ENCODE measurements around the gene FNIP1. TPM values are rescaled to one million over a fixed set of nuclear protein-coding genes. Genes with fewer than 3 reads are reported as not detected.
"Not testable (repeated sequence)": the region's sequence is repeated elsewhere in the genome, so short reads cannot be mapped to it uniquely, and the experiment has no call there.

The FNIP1 gene
- total RNA-seq, 6 experiments from 2014 or later, result 14.2 to 25.2 (median 20.9) TPM

DNA sequence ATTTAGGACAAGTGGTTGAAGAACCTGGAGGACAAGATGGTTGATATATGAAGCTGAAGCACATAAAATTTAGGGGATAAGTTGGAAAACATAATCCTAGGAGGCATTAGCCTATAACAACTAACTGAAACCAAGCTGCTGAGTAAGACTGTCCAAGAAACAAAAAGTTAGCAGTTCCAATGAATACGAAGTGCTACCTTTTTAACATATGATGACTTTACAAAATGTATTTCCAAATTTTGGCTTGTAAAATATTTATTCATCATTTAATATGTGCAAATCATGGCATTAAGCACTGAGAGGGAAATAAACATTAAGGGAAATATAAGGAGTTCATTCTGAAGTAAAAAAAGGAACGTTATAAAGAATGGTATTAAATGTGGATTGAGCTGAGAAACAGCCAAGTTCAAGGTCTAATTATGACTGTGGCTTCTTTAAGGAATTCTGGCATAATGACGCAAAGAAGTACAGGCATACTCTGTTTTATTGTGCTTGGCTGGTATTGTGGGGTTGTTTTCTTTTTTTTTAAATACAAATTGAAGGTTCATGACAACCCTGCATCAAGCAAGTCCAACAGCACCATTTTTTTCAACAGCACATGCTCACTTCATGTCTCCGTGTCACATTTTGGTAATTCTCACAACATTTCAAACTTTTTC is 169.5 kb downstream of the FNIP1 start:
- intact Hi-C loops (cut with DNase I), result no loop called here
- TF ChIP-seq POLR2A (IDR thresholded peaks at IDR 0.05), result no peak
- TF ChIP-seq, protein P1, sequence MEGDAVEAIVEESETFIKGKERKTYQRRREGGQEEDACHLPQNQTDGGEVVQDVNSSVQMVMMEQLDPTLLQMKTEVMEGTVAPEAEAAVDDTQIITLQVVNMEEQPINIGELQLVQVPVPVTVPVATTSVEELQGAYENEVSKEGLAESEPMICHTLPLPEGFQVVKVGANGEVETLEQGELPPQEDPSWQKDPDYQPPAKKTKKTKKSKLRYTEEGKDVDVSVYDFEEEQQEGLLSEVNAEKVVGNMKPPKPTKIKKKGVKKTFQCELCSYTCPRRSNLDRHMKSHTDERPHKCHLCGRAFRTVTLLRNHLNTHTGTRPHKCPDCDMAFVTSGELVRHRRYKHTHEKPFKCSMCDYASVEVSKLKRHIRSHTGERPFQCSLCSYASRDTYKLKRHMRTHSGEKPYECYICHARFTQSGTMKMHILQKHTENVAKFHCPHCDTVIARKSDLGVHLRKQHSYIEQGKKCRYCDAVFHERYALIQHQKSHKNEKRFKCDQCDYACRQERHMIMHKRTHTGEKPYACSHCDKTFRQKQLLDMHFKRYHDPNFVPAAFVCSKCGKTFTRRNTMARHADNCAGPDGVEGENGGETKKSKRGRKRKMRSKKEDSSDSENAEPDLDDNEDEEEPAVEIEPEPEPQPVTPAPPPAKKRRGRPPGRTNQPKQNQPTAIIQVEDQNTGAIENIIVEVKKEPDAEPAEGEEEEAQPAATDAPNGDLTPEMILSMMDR (IDR thresholded peaks at IDR 0.05), result no peak
- 90% methylated on average over 4 of the region's 4 CpGs for WGBS (ENCODE audit: insufficient coverage, low coverage, low lambda C conversion rate, missing lambda C conversion rate)
- H3K4me1 ChIP-seq, result no peaks in the 10 kb centered on the region
- no peaks in the 10 kb centered on the region for H3K27me3 ChIP-seq
- H3K27ac ChIP-seq, result no peak overlapping the region
- no peaks in the 10 kb centered on the region for H3K9me3 ChIP-seq
- no peak overlapping the region for H3K4me3 ChIP-seq
- ATAC-seq (no peak), DNase-seq (no peak)
- H3K36me3 ChIP-seq, result no peaks in the 10 kb centered on the region

DNA sequence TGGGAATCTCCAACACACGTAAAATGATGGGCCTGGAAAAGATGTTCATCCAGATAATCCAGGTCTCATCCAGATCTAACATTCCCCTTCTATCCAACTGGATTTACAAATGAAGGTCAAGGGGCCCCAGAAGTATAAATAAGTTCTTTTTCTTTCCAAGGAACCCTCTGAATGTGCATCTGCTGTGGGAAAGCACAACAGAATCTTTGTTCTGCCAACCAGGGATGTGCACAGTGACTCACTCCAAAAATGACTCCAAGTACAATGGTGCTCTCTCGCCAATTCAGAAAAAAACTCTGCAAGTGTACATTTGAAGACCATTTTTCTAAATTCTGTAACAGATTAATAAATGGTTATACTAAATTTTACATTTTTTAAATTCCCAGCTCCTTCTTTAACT is 174.2 kb downstream of the FNIP1 start:
- Histone ChIP-seq H3K36me3 (no peaks in the 10 kb centered on the region), H3K4me1 (peaks cover 0 to 5% (median 0%) of the 10 kb centered on the region in 4 donors), H3K9me3 (no peaks in the 10 kb centered on the region), H3K4me3 (no peak overlapping the region), H3K27ac (no peak overlapping the region), H3K27me3 (no peaks in the 10 kb centered on the region)
- ATAC-seq, result no peak
- WGBS (ENCODE audit: insufficient coverage, low coverage, low lambda C conversion rate, missing lambda C conversion rate), result 91% methylated on average over 2 of the region's 2 CpGs
- no peak for DNase-seq
- no peak for TF ChIP-seq POLR2A (IDR thresholded peaks at IDR 0.05)
- TF ChIP-seq, protein P1 (IDR thresholded peaks at IDR 0.05), result no peak
- intact Hi-C loops (cut with DNase I), result no loop called here

DNA sequence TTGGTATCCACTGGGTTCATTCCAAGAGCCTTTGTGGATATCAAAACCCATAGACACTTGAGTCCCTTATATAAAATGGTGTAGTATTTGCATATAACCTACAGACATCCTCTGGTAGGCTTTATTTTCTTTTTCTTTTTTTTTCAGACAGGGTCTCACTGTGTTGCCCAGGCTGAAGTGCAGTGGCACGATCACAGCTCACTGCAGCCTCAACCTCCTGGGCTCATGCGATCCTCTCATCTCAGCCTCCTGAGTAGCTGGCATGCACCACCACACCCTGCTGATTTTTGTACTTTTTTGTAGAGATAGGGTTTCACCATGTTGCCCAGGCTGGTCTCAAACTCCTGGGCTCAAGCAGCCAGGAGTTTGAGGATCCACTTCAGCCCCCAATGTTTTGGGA is 175.7 kb downstream of the FNIP1 start:
- H3K4me3 ChIP-seq; DNase-seq; H3K27me3 ChIP-seq; ATAC-seq; H3K4me1 ChIP-seq; intact Hi-C loops (cut with DNase I); H3K27ac ChIP-seq; H3K36me3 ChIP-seq; H3K9me3 ChIP-seq: not testable (repeated sequence)
- 95% methylated on average over 2 of the region's 2 CpGs for WGBS (ENCODE audit: insufficient coverage, low coverage, low lambda C conversion rate, missing lambda C conversion rate)

DNA sequence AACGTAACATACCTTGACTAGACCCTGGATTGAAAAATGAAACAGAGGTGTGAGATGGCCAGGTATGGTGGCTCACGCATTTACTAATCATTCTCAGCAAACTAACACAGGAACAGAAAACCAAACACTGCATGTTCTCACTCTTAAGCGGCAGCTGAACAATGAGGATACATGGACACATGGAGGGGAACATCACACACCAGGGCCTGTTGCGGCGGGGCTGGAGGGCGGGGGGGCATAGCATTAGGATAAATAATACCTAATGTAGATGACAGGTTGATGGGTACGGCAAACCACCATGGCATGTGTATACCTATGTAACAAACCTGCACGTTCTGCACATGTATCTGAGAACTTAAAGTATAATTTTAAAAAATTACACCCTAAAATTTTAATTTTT is 177.7 kb downstream of the FNIP1 start:
- DNase-seq, result no peak
- H3K9me3 ChIP-seq, result no peaks in the 10 kb centered on the region
- H3K4me3 ChIP-seq, result no peak overlapping the region
- peaks cover 0 to 5% (median 0%) of the 10 kb centered on the region in 4 donors for H3K4me1 ChIP-seq
- H3K27me3 ChIP-seq, result no peaks in the 10 kb centered on the region
- 74% methylated on average over 8 of the region's 8 CpGs for WGBS (ENCODE audit: insufficient coverage, low coverage, low lambda C conversion rate, missing lambda C conversion rate)
- ATAC-seq, result no peak
- TF ChIP-seq POLR2A (IDR thresholded peaks at IDR 0.05), result no peak
- TF ChIP-seq, protein P1 (IDR thresholded peaks at IDR 0.05), result no peak
- no peaks in the 10 kb centered on the region for H3K36me3 ChIP-seq
- no peak overlapping the region for H3K27ac ChIP-seq
- intact Hi-C loops (cut with DNase I), result no loop called here

DNA sequence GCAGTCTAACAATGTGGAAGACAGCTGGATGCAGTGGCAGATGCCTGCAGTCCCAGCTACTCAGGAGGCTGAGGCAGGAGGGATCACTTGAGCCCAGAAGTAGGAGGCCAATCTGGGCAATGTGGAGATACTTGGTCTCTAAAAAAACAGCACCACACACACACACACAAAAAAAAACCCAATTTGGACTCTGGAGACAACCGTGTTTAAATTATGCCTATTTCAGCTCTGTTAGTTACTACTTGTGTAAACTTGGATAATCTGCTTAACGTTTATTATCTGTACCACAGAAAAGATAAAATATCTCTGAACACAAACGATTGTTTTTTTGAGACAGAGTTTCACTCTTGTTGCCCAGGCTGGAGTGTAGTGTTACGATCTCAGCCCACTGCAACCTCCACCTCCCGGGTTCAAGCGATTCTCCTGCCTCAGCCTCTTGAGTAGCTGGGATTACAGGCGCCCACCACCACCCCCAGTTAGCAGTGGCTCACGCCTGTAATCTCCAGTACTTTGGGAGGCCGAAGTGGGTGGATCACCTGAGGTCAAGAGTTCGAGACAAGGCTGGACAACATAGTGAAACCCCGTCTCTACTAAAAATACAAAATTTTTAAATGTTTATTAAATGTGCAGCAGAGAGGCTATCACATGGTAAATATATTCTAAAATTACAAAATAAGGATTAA is 179.5 kb downstream of the FNIP1 start:
- intact Hi-C loops (cut with DNase I), result no loop called here
- no peak overlapping the region for H3K4me3 ChIP-seq
- 58% methylated on average over 5 of the region's 11 CpGs for WGBS (ENCODE audit: insufficient coverage, low coverage, low lambda C conversion rate, missing lambda C conversion rate)

More for the DNA sequence above, 179.5 kb downstream of the FNIP1 start:
- no peaks in the 10 kb centered on the region for H3K27me3 ChIP-seq
- H3K4me1 ChIP-seq, result peaks cover 0 to 5% (median 0%) of the 10 kb centered on the region in 4 donors
- no peaks in the 10 kb centered on the region for H3K9me3 ChIP-seq
- no peaks in the 10 kb centered on the region for H3K36me3 ChIP-seq
- no peak for TF ChIP-seq POLR2A (IDR thresholded peaks at IDR 0.05)
- TF ChIP-seq, protein P1 (IDR thresholded peaks at IDR 0.05), result no peak
- no peak for DNase-seq
- ATAC-seq, result no peak
- H3K27ac ChIP-seq, result no peak overlapping the region
